ENCODE measurements around the gene ANKRD33. TPM values are rescaled to one million over a fixed set of nuclear protein-coding genes. Genes with fewer than 3 reads are reported as not detected.

The ANKRD33 gene, protein sequence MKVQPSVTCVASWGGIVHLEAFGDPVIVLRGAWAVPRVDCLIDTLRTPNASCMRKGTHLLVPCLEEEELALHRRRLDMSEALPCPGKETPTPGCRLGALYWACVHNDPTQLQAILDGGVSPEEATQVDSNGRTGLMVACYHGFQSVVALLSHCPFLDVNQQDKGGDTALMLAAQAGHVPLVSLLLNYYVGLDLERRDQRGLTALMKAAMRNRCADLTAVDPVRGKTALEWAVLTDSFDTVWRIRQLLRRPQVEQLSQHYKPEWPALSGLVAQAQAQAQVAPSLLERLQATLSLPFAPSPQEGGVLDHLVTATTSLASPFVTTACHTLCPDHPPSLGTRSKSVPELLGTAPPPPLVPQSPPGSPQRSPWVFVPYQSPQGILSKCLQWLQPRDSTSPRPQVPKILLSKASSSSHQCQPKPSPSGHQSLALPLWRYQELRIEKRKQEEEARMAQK
- not detected for total RNA-seq
- long read RNA-seq = 0 reads

DNA sequence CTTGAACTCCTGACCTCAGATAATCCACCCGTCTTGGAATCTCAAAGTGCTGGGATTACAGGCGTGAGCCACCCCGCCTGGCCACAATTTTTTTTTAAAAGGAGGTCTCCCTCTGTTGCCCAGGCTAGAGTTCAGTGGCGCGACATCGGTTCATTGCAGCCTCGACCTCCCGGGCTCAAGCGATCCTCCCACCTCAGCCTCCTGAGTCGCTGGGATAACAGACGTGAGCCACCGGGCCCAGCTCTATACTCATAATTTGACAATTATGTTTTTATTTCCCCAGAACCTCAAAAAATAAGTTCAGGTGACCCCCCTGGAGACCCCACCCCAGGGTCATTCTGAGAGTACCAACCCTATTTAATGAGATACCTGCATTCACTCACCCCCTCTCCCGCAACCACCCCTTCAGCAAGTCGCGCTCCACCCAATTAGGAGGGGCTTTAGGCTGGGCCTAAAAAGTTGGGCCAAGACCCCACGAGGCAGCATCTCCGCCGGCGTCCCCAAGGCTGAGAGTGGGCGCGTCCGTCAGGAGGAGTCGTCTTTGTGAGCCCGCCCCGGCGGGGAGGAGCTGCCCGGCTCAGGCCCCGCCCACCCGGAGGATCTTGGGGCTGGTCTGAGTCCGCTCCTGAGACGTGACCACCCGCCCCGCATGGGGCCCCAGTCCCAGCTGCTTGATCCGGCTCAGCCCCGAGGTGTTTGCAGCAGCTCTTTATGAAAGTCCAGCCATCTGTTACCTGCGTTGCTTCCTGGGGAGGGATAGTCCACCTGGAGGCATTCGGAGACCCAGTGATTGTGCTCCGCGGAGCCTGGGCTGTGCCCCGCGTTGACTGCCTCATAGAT lies at the start of gene ANKRD33:
TSS of gene ANKRD33 (plus strand) at position 628 of the 840 bp plus-strand sequence. CDS start at position 712, 84 bp downstream.
- Histone ChIP-seq H3K36me3 (no peaks in the 10 kb centered on the region), H3K27me3 (ENCODE audit: low read depth) (peaks cover 21% of the 10 kb centered on the region), H3K4me1 (peaks cover 17% of the 10 kb centered on the region), H3K9me3 (replicated peaks) (peaks cover 5% of the 10 kb centered on the region), H3K27ac (replicated peaks) (no peak within 1 kb of the TSS), H3K4me3 (no peak within 1 kb of the TSS)
- TF ChIP-seq, protein P1, sequence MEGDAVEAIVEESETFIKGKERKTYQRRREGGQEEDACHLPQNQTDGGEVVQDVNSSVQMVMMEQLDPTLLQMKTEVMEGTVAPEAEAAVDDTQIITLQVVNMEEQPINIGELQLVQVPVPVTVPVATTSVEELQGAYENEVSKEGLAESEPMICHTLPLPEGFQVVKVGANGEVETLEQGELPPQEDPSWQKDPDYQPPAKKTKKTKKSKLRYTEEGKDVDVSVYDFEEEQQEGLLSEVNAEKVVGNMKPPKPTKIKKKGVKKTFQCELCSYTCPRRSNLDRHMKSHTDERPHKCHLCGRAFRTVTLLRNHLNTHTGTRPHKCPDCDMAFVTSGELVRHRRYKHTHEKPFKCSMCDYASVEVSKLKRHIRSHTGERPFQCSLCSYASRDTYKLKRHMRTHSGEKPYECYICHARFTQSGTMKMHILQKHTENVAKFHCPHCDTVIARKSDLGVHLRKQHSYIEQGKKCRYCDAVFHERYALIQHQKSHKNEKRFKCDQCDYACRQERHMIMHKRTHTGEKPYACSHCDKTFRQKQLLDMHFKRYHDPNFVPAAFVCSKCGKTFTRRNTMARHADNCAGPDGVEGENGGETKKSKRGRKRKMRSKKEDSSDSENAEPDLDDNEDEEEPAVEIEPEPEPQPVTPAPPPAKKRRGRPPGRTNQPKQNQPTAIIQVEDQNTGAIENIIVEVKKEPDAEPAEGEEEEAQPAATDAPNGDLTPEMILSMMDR (IDR thresholded peaks at IDR 0.05; ENCODE audit: borderline replicate concordance) = no peak
- intact Hi-C loops (cut with micrococcal nuclease) = no loop called here
- DNase-seq = no peak

DNA sequence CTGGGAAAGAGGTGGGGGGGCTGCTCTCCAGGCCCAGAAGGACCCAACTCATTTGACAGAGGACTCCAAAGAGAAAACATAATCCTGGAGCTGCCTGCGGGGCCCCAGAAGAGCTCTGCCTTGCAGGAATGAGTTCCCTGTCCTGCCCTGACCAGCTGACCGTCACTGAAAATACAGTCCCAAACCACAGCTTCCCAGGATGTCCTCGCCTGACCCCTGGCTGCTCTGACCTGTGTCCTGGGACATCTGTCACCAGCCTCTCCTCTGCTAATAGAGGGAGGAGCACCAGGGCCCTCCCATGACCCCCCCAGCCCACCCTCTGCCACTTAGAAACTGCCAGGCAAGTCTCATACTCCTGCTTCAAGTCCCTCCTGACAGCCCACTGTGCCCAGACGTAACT lies 49.1 kb upstream of the ANKRD33 start:
- intact Hi-C loops (cut with micrococcal nuclease) = no loop called here
- DNase-seq = no peak
- Histone ChIP-seq H3K4me3 (no peak overlapping the region), H3K27ac (replicated peaks) (no peak overlapping the region), H3K9me3 (replicated peaks) (no peaks in the 10 kb centered on the region), H3K36me3 (no peaks in the 10 kb centered on the region), H3K4me1 (peaks cover 20% of the 10 kb centered on the region), H3K27me3 (ENCODE audit: low read depth) (peaks cover 48% of the 10 kb centered on the region)
- TF ChIP-seq, protein P1 (IDR thresholded peaks at IDR 0.05; ENCODE audit: borderline replicate concordance) = no peak

GRCh38 chr12:51839310-51839947 lies 48.5 kb upstream of the ANKRD33 start:
- Histone ChIP-seq H3K27me3 (ENCODE audit: low read depth) (peaks cover 49% of the 10 kb centered on the region), H3K27ac (replicated peaks) (no peak overlapping the region), H3K9me3 (replicated peaks) (no peaks in the 10 kb centered on the region), H3K36me3 (no peaks in the 10 kb centered on the region), H3K4me1 (peaks cover 20% of the 10 kb centered on the region), H3K4me3 (no peak overlapping the region)
- intact Hi-C loops (cut with micrococcal nuclease) = no loop called here
- TF ChIP-seq, protein P1 (IDR thresholded peaks at IDR 0.05; ENCODE audit: borderline replicate concordance) = peak; percentile 20
- DNase-seq = no peak

DNA sequence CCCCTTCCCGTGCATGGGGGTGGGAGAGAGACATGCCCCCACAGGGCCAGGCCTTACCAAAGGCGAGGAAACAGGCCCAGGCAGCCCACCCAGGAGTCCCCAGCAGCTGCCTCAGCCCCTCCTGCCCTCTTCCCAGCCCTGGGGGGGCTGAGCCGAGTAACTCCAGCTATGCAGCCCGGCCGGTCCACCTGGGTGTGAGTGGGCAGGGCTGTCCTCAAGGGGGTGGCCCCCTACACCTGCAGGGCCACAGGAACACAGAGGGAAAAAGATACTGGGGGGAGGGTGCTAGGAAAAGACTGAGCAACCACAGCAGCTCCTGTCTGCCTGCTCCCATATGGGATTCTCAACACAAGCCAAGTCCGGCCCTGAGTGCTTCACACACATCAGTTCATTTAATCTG lies 46.9 kb upstream of the ANKRD33 start:
- DNase-seq = no peak
- H3K27me3 ChIP-seq (ENCODE audit: low read depth) = peaks cover 53% of the 10 kb centered on the region
- H3K36me3 ChIP-seq = no peaks in the 10 kb centered on the region
- H3K4me1 ChIP-seq = peaks cover 21% of the 10 kb centered on the region
- H3K9me3 ChIP-seq (replicated peaks) = no peaks in the 10 kb centered on the region
- no peak overlapping the region for H3K4me3 ChIP-seq
- TF ChIP-seq, protein P1 (IDR thresholded peaks at IDR 0.05; ENCODE audit: borderline replicate concordance) = no peak
- no peak overlapping the region for H3K27ac ChIP-seq (replicated peaks)
- intact Hi-C loops (cut with micrococcal nuclease) = no loop called here

DNA sequence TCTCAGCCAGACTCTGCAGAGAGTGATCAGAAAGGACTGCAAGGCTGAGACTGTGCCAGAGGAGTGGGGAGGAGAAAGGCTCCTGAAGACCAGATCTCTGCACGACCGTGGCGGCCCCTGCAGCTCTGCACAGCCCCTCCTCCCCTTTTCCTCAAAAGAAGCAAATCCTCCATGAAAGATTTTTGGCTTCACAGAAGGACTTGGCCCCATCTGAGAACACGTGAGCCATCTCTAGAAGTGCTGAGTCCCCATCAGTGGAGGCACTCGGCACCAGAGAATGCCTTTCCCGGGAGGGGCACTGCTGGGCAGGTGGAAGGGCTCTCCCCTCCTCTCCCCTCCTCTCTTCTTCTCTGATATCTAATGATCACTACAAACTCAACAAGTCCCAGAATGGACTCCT lies 46.2 kb upstream of the ANKRD33 start:
- peaks cover 58% of the 10 kb centered on the region for H3K27me3 ChIP-seq (ENCODE audit: low read depth)
- TF ChIP-seq, protein P1 (IDR thresholded peaks at IDR 0.05; ENCODE audit: borderline replicate concordance) = no peak
- no peaks in the 10 kb centered on the region for H3K9me3 ChIP-seq (replicated peaks)

More for the DNA sequence above, 46.2 kb upstream of the ANKRD33 start:
- no peaks in the 10 kb centered on the region for H3K36me3 ChIP-seq
- H3K27ac ChIP-seq (replicated peaks) = no peak overlapping the region
- no peak overlapping the region for H3K4me3 ChIP-seq
- H3K4me1 ChIP-seq = peaks cover 28% of the 10 kb centered on the region
- intact Hi-C loops (cut with micrococcal nuclease) = no loop called here
- DNase-seq = no peak
